Measurements from ENCODE around the gene N4BP2L2.
"Not testable (repeated sequence)": the region's sequence is repeated elsewhere in the genome, so short reads cannot be mapped to it uniquely, and the experiment has no call there.

The N4BP2L2 gene

DNA sequence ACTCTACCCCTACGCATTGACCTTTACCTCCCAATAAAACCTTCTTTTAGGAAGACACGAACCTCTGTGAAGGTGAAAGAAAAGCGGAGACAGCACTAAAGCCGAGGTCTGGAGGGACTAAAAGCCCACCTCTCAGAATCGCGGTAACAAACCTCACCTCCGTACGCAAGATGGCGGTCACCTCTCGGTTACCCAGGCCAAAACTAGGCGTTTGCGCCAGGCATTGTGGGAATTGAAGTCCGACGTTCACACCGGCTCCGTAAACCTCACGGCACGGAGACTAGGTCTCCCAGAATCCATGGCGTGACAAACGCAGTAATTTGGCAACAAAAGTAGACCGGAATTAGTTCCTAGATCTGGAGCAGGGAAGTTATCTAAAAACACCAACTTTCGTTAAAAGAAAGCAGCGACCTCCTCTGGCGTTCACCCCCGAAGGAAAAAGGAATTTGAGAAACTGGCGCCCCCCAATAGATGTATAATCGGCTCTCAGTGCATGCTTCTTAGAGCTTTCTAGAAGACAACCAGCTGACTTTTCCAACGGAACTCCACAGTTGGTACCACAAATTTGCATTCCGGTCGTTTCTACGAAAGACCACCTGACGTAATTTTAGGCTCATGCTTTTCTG, at the start of gene N4BP2L2:
N4BP2L2 (minus strand) TSS at position 175 of the 626 bp plus-strand sequence. CDS start 1,768 bp downstream, outside the sequence.
- DNase-seq: peak; percentile 89

- DNase-seq: peak; percentile 29
These were observed 49.2 kb upstream of the N4BP2L2 start for GRCh38 chr13:32587811-32588170.

DNA sequence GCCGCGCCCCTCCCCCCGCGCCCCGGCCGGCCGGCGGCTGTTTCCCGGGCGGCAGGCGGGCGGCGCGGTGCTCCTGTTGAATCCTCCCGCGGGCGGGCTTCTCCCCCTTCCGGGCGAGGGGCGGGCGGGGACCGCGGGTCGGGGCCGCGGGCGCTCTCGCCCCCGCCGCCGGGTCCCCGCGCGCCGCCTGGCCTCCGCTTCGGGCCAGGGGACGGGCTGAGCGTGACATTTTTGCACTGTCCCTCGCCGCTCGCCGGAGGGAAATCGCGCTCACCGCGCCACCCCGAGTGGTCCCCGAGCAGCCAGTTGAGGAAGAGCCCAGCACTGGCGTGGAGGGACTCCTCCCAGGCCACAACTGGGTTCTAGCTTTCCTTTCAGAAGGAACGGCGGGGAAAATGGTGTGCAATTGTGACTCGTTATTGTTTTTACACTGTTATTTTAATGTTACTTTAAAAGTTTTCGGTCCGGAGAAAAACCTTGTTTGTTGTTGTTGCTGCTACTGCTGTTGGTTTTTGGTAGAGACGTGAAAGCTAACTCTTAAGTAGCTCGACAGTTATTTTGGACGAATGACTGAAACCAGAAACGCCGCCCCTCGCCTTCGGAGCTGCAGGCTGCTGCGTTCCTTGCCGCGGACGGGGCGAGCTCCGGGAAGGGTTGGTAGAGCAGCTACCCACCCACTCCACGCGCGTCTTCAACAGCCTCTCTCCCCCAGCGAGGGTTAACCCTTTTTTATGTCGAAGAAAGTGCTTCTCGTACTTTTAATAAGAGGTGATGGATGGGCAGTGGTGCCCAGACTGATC, 48.6 kb upstream of the N4BP2L2 start:
- DNase-seq: no peak

- peak; percentile 59 for DNase-seq
These were observed 47.7 kb upstream of the N4BP2L2 start, which contains the start of gene PDS5B for GRCh38 chr13:32586080-32586900. PDS5B (plus strand) TSS chr13:32586452; CDS start chr13:32648773, 62,321 bp downstream.

DNA sequence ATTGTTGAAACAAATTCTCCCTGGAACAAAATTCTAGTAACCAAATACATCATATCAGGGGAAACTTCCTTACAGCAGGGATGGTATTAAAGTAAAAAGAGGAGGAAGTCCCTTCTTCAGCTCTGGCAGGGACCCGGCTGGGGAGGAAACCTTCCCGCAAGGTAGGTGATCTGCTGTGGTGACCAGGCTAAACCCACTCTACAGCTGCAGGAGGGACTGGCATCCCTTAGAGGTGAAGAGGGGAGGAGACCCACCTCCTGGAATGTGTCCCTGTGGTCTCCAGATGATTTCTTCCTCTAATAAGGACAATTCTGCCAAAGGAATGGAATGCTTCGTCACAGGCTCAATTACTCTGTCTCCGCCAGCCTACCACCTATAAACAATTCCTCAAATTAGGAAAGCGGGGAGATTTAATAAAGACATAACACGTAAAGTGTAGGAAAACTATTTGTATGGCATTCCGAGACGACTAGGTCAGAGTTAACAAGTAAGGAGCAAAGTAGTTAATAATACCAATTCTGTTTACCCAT, 47.0 kb upstream of the N4BP2L2 start:
- DNase-seq: no peak

GRCh38 chr13:32582991-32583390, 44.4 kb upstream of the N4BP2L2 start:
- DNase-seq: no peak

- no peak for DNase-seq
These were observed 43.7 kb upstream of the N4BP2L2 start for GRCh38 chr13:32582281-32582680.

GRCh38 chr13:32581177-32581786, 42.7 kb upstream of the N4BP2L2 start:
- DNase-seq: no peak

DNA sequence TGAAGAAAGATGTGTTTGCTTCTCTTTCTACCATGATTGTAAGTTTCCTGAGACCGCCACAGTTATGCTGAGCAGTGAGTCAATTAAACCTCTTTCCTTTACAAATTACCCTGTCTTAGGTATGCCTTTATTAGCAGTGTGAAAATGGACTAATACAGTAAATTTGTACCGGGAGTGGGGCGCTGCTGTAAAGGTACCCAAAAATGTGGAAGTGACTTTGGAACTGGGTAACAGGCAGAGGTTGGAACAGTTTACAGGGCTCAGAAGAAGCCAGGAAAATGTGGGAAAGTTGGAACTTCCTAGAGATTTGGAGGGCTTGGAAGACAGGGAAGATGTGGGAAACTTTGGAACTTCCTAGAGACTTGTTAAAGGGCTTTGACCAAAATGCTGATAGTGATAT, 38.4 kb upstream of the N4BP2L2 start:
- DNase-seq: no peak

DNA sequence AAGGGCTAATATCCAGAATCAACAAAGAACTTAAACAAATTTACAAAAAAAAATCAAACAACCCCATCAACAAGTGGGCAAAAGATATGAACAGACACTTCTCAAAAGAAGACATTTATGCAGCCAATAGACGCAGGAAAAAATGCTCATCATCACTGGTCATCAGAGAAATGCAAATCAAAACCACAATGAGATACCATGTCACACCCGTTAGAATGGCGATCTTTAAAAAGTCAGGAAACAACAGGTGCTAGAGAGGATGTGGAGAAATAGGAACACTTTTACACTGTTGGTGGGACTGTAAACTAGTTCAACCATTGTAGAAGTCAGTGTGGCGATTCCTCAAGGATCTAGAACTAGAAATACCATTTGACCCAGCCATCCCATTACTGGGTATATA, 37.1 kb upstream of the N4BP2L2 start:
- not testable (repeated sequence) for DNase-seq

GRCh38 chr13:32560842-32561241, 22.2 kb upstream of the N4BP2L2 start:
- DNase-seq: not testable (repeated sequence)

GRCh38 chr13:32555613-32556012, 17.0 kb upstream of the N4BP2L2 start:
- no peak for DNase-seq

DNA sequence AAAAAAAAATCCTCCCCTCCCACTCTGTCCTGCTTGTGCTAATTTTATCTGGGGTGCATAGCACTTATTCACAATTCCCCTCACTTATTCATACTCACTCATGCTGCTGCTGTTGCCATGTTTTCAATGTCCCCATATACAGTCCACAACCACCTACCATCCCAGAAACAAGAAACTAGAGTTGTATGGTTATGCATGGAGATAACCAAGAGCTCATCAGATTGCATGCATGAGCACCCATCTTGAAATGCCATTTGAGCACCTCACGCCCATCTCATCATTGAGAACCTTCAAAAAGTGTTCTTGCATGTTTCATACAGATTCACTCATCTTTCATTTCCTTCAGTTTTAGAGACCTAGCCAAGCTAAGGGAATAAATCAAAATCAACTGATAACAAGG, 15.1 kb upstream of the N4BP2L2 start:
- DNase-seq: no peak

- DNase-seq: no peak
These were observed 11.2 kb upstream of the N4BP2L2 start for GRCh38 chr13:32549788-32550187.

- peak; percentile 81 for DNase-seq
These were observed 10.2 kb upstream of the N4BP2L2 start for GRCh38 chr13:32548837-32549236.

- DNase-seq: no peak
These were observed 6.5 kb upstream of the N4BP2L2 start for GRCh38 chr13:32545083-32545482.

GRCh38 chr13:32542221-32542620, 3.6 kb upstream of the N4BP2L2 start:
- DNase-seq: no peak

DNA sequence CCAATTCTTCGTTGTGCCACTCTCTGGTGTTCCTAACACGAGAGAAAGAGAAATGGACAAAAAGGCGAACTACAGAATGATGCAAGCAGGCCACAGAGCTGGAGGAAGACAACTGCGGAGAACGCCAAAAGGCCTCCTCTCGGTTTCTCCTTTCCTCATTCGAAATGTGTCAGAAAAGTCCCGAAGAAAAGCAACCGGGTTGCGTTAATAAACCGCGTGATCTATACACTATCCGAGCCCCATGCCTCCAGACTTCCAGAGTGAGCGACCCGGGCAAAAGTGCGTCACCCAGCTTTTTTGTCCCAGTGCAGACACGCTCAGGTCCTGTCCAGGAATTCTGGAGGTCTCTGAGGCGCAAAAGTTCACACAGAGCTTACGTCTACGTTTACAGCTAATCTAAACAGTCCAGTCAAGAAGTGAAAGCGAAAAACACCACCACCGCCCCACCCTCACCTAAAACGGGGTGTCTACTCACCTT, 413 bp downstream of the N4BP2L2 start:
- DNase-seq: no peak

DNA sequence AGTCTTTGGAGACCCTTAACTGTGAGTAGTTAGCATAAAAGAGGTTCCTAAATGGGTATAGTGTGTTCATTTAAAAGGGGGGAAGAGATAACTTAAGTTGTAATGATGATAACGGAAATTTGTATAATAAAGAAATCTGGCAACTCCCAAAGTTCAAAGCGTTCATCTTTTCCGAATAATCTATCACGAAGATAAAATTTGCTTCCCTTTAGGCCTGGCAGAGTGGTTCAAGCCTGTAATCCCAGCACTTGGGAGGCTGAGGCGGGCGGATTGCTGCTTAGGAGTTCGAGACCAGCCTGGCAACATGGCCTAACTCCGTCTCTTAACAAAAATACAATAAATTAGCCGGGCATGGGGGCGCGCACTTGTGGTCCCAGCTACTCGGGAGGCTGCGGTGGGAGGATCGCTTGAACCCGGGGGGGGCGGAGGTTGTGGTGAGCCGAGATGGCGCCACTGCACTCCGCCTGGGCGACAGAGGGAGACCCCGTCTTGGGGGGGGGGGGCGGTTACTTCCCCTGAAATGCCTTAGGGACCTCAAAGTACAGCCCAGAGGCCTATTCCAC, 934 bp downstream of the N4BP2L2 start:
- no peak for DNase-seq

DNA sequence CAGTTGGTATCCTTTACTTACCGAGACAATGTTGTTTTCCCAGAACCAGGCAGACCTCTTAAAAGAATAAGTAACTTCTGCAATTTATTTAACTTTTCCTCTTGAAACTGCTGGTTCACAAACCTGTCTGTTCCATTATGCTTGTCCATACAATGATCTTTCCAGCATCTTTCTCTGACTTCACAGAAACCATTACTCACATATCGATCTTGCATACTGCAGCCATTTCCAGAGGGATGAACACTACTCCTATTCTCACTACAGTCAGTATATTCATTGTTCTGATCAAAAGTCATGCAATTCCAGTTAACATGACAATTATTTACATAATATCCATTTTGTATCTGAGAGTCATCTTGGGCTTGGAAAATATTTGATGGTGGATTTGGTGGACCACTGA, 2.8 kb downstream of the N4BP2L2 start:
- no peak for DNase-seq

- DNase-seq: no peak
These were observed 3.5 kb downstream of the N4BP2L2 start for GRCh38 chr13:32535115-32535514.

GRCh38 chr13:32530841-32531253, 7.7 kb downstream of the N4BP2L2 start:
- DNase-seq: no peak

Measured in SIG-M5 (cell line).